Activated CD4-positive, alpha-beta memory T cell treated with anti-CD3 and anti-CD28 coated beads, Interleukin-2, amount 10 ng/mL, durations not matched to agents 7 days and 5 days (primary cell): ENCODE measurements around the gene LLGL2. TPM values are rescaled to one million over a fixed set of nuclear protein-coding genes. Genes with fewer than 3 reads are reported as not detected.

Experiments used
- CTCF ChIA-PET: fragments of 350-600 bp; sonication (Branson Sonifier 250); formaldehyde crosslinking; loops from one replicate; lab custom pipeline; 2021; ENCODE audit warnings: antibody characterized with exemption, inconsistent platforms; lab: Charles Lee
- POLR2A ChIA-PET: fragments of 350-600 bp; sonication (Branson Sonifier 250); formaldehyde crosslinking; loops from one replicate; lab custom pipeline; 2021; ENCODE audit warnings: antibody characterized with exemption; lab: Charles Lee
- DNase-seq: peaks from one replicate; pipeline ENCODE4 v3.0.0-alpha.2; 2020
- H3K27ac Mint-ChIP-seq: one replicate; pipeline ENCODE4 v1.8.0; 2021; ENCODE audit warnings: mild to moderate bottlenecking, mixed read lengths
- H3K27me3 Mint-ChIP-seq: one replicate; pipeline ENCODE4 v1.8.0; 2021; ENCODE audit warnings: mixed read lengths
- H3K36me3 Mint-ChIP-seq: one replicate; pipeline ENCODE4 v1.8.0; 2021; ENCODE audit warnings: low read depth, mixed read lengths
- H3K4me1 Mint-ChIP-seq: one replicate; pipeline ENCODE4 v1.8.0; 2021; ENCODE audit warnings: mixed read lengths
- H3K4me3 Mint-ChIP-seq: one replicate; pipeline ENCODE4 v1.8.0; 2021; ENCODE audit warnings: mild to moderate bottlenecking, mixed read lengths
- H3K9me3 Mint-ChIP-seq: one replicate; pipeline ENCODE4 v1.8.0; 2021; ENCODE audit warnings: mixed read lengths
- total RNA-seq, 2 experiments: library from RNA; stranded (reverse); gene quantifications; one replicate each; pipeline ENCODE4 v1.2.3, GENCODE V29; 2021

LLGL2 gene
- total RNA-seq, 2 experiments from 2014 or later, result 25.9 to 27.8 TPM

- Mint-ChIP-seq H3K9me3 (no peaks in the 10 kb centered on the region), H3K4me3 (no peak overlapping the region), H3K4me1 (no peaks in the 10 kb centered on the region), H3K36me3 (no peaks in the 10 kb centered on the region), H3K27ac (no peak overlapping the region), H3K27me3 (no peaks in the 10 kb centered on the region)
- ChIA-PET POLR2A (no interaction called here), CTCF (no interaction called here)
- no peak for DNase-seq
Measured at GRCh38 chr17:75565066-75565465, 39.6 kb downstream of the LLGL2 start.

GRCh38 chr17:75565618-75566017 lies 40.1 kb downstream of the LLGL2 start:
- no peak for DNase-seq
- no peak overlapping the region for H3K4me3 Mint-ChIP-seq
- no peaks in the 10 kb centered on the region for H3K9me3 Mint-ChIP-seq
- H3K4me1 Mint-ChIP-seq, result no peaks in the 10 kb centered on the region
- no peaks in the 10 kb centered on the region for H3K36me3 Mint-ChIP-seq
- H3K27ac Mint-ChIP-seq, result no peak overlapping the region
- POLR2A ChIA-PET, result no interaction called here
- no peaks in the 10 kb centered on the region for H3K27me3 Mint-ChIP-seq
- CTCF ChIA-PET, result no interaction called here

- H3K27ac Mint-ChIP-seq, result no peak overlapping the region
- no peaks in the 10 kb centered on the region for H3K9me3 Mint-ChIP-seq
- H3K27me3 Mint-ChIP-seq, result no peaks in the 10 kb centered on the region
- no peak overlapping the region for H3K4me3 Mint-ChIP-seq
- ChIA-PET POLR2A (no interaction called here), CTCF (no interaction called here)
- peaks cover 3% of the 10 kb centered on the region for H3K4me1 Mint-ChIP-seq
- no peak for DNase-seq
- no peaks in the 10 kb centered on the region for H3K36me3 Mint-ChIP-seq
Measured at GRCh38 chr17:75566416-75566815, 40.9 kb downstream of the LLGL2 start.

GRCh38 chr17:75566834-75567233 lies 41.3 kb downstream of the LLGL2 start:
- DNase-seq, result no peak
- no peak overlapping the region for H3K4me3 Mint-ChIP-seq
- ChIA-PET POLR2A (no interaction called here), CTCF (interaction anchor here (0.6 kb wide), 1 partner anchor 53 kb away, joined by 4 read pairs; no protein-coding TSS in a partner anchor)
- H3K36me3 Mint-ChIP-seq, result no peaks in the 10 kb centered on the region
- no peaks in the 10 kb centered on the region for H3K27me3 Mint-ChIP-seq
- H3K27ac Mint-ChIP-seq, result no peak overlapping the region
- no peaks in the 10 kb centered on the region for H3K9me3 Mint-ChIP-seq
- H3K4me1 Mint-ChIP-seq, result peaks cover 3% of the 10 kb centered on the region

GRCh38 chr17:75568412-75569255 lies 43.1 kb downstream of the LLGL2 start:
- CTCF ChIA-PET, result no interaction called here
- Mint-ChIP-seq H3K4me1 (peaks cover 3% of the 10 kb centered on the region), H3K4me3 (no peak overlapping the region), H3K27me3 (no peaks in the 10 kb centered on the region), H3K36me3 (no peaks in the 10 kb centered on the region), H3K27ac (no peak overlapping the region), H3K9me3 (no peaks in the 10 kb centered on the region)
- POLR2A ChIA-PET, result no interaction called here
- no peak for DNase-seq

- Mint-ChIP-seq H3K9me3 (no peaks in the 10 kb centered on the region), H3K27me3 (no peaks in the 10 kb centered on the region), H3K36me3 (no peaks in the 10 kb centered on the region), H3K4me3 (no peak overlapping the region), H3K4me1 (peaks cover 3% of the 10 kb centered on the region), H3K27ac (no peak overlapping the region)
- ChIA-PET POLR2A (interaction anchor here (1.9 kb wide), 1 partner anchor 18 kb away, joined by 7 read pairs; the partner anchor contains the start of gene MYO15B), CTCF (no interaction called here)
- DNase-seq, result no peak
Measured at GRCh38 chr17:75570034-75570676, 44.7 kb downstream of the LLGL2 start.

- ChIA-PET POLR2A (interaction anchor here (0.9 to 1.9 kb wide), 5 partner anchors 10 to 54 kb away, joined by 3 to 7 read pairs (median 4); partner anchors contain the start of genes MYO15B and TSEN54), CTCF (interaction anchor here (0.7 kb wide), 1 partner anchor 31 kb away, joined by 3 read pairs; no protein-coding TSS in a partner anchor)
- H3K9me3 Mint-ChIP-seq, result no peaks in the 10 kb centered on the region
- no peak overlapping the region for H3K4me3 Mint-ChIP-seq
- H3K27ac Mint-ChIP-seq, result no peak overlapping the region
- no peaks in the 10 kb centered on the region for H3K36me3 Mint-ChIP-seq
- H3K4me1 Mint-ChIP-seq, result peaks cover 3% of the 10 kb centered on the region
- H3K27me3 Mint-ChIP-seq, result no peaks in the 10 kb centered on the region
- DNase-seq, result no peak
Measured at GRCh38 chr17:75570772-75571171, 45.3 kb downstream of the LLGL2 start.

GRCh38 chr17:75571197-75571884 lies 45.8 kb downstream of the LLGL2 start:
- Mint-ChIP-seq H3K4me1 (peaks cover 3% of the 10 kb centered on the region), H3K27me3 (no peaks in the 10 kb centered on the region), H3K4me3 (no peak overlapping the region), H3K9me3 (no peaks in the 10 kb centered on the region), H3K27ac (no peak overlapping the region), H3K36me3 (no peaks in the 10 kb centered on the region)
- DNase-seq, result no peak
- ChIA-PET CTCF (interaction anchor here (0.7 to 1.4 kb wide), 2 partner anchors 10 to 30 kb away, joined by 3 to 4 read pairs; no protein-coding TSS in a partner anchor), POLR2A (interaction anchor here (0.9 to 1.9 kb wide), 5 partner anchors 10 to 55 kb away, joined by 3 to 7 read pairs (median 4); partner anchors contain the start of genes MYO15B and TSEN54)

GRCh38 chr17:75571885-75572215 lies 46.4 kb downstream of the LLGL2 start:
- POLR2A ChIA-PET, result interaction anchor here (0.9 to 1.9 kb wide), 2 partner anchors 16 to 37 kb away, joined by 3 to 7 read pairs; partner anchors contain the start of gene MYO15B
- Mint-ChIP-seq H3K9me3 (no peaks in the 10 kb centered on the region), H3K4me3 (no peak overlapping the region), H3K27ac (no peak overlapping the region), H3K4me1 (peaks cover 3% of the 10 kb centered on the region), H3K36me3 (no peaks in the 10 kb centered on the region), H3K27me3 (no peaks in the 10 kb centered on the region)
- no peak for DNase-seq
- CTCF ChIA-PET, result interaction anchor here (0.7 to 1.4 kb wide), 2 partner anchors 9 to 16 kb away, joined by 4 to 7 read pairs; no protein-coding TSS in a partner anchor

- Mint-ChIP-seq H3K4me3 (no peak overlapping the region), H3K36me3 (no peaks in the 10 kb centered on the region), H3K9me3 (no peaks in the 10 kb centered on the region), H3K4me1 (peaks cover 3% of the 10 kb centered on the region), H3K27ac (no peak overlapping the region), H3K27me3 (no peaks in the 10 kb centered on the region)
- ChIA-PET POLR2A (no interaction called here), CTCF (interaction anchor here (0.7 to 1.4 kb wide), 2 partner anchors 8 to 17 kb away, joined by 4 to 7 read pairs; no protein-coding TSS in a partner anchor)
- DNase-seq, result no peak
Measured at GRCh38 chr17:75572713-75573539, 47.4 kb downstream of the LLGL2 start.

GRCh38 chr17:75573540-75573957 lies 48.1 kb downstream of the LLGL2 start:
- H3K4me1 Mint-ChIP-seq, result peaks cover 3% of the 10 kb centered on the region
- no peaks in the 10 kb centered on the region for H3K9me3 Mint-ChIP-seq
- no peak for DNase-seq
- H3K27ac Mint-ChIP-seq, result no peak overlapping the region
- no peaks in the 10 kb centered on the region for H3K27me3 Mint-ChIP-seq
- no peaks in the 10 kb centered on the region for H3K36me3 Mint-ChIP-seq
- ChIA-PET POLR2A (no interaction called here), CTCF (no interaction called here)
- no peak overlapping the region for H3K4me3 Mint-ChIP-seq

GRCh38 chr17:75573994-75574393 lies 48.5 kb downstream of the LLGL2 start:
- DNase-seq, result no peak
- H3K27ac Mint-ChIP-seq, result no peak overlapping the region
- POLR2A ChIA-PET, result no interaction called here
- H3K4me1 Mint-ChIP-seq, result peaks cover 3% of the 10 kb centered on the region
- H3K36me3 Mint-ChIP-seq, result no peaks in the 10 kb centered on the region
- CTCF ChIA-PET, result no interaction called here
- H3K9me3 Mint-ChIP-seq, result no peaks in the 10 kb centered on the region
- no peak overlapping the region for H3K4me3 Mint-ChIP-seq
- H3K27me3 Mint-ChIP-seq, result no peaks in the 10 kb centered on the region
